ENCODE measurements around the gene IRF2BP1.

DNA sequence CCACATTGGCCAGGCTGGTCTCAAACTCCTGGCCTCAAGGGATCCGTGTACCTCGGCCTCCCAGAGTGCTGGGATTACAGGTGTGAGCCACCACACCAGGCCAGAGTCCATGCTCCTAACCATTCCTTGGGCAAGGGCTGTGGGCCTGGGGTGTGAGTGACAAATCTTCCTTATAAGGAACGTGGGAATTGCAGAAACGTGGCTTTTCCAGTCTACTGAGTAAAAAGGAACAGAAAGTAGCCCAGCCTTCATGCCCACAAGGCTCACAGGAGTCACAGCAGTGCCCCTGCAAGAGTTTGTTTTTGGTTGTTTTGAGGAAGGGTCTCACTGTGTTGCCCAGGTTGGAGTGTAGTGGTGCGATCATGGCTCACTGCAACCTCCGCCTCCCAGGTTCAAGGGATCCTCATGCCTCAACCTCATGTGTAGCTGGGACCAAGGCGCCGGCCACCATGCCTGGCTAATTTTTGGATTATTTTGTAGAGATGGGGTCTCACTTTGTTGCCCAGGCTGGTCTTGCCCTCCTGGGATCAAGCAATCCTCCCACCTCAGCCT lies 11.4 kb upstream of the IRF2BP1 start:
- TF ChIP-seq, protein P1, sequence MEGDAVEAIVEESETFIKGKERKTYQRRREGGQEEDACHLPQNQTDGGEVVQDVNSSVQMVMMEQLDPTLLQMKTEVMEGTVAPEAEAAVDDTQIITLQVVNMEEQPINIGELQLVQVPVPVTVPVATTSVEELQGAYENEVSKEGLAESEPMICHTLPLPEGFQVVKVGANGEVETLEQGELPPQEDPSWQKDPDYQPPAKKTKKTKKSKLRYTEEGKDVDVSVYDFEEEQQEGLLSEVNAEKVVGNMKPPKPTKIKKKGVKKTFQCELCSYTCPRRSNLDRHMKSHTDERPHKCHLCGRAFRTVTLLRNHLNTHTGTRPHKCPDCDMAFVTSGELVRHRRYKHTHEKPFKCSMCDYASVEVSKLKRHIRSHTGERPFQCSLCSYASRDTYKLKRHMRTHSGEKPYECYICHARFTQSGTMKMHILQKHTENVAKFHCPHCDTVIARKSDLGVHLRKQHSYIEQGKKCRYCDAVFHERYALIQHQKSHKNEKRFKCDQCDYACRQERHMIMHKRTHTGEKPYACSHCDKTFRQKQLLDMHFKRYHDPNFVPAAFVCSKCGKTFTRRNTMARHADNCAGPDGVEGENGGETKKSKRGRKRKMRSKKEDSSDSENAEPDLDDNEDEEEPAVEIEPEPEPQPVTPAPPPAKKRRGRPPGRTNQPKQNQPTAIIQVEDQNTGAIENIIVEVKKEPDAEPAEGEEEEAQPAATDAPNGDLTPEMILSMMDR (IDR thresholded peaks at IDR 0.05): no peak
- no peak for TF ChIP-seq POLR2A (IDR thresholded peaks at IDR 0.05)
